Amygdala (tissue), 56 donors: ENCODE results near the gene SATL1.
"Not testable (repeated sequence)": the region's sequence is repeated elsewhere in the genome, so short reads cannot be mapped to it uniquely, and the experiment has no call there.

Source experiments
- DNase-seq, 56 donors: peaks; one replicate each; lab custom pipeline; 2025; lab: John Stamatoyannopoulos, UW

SATL1 gene, protein sequence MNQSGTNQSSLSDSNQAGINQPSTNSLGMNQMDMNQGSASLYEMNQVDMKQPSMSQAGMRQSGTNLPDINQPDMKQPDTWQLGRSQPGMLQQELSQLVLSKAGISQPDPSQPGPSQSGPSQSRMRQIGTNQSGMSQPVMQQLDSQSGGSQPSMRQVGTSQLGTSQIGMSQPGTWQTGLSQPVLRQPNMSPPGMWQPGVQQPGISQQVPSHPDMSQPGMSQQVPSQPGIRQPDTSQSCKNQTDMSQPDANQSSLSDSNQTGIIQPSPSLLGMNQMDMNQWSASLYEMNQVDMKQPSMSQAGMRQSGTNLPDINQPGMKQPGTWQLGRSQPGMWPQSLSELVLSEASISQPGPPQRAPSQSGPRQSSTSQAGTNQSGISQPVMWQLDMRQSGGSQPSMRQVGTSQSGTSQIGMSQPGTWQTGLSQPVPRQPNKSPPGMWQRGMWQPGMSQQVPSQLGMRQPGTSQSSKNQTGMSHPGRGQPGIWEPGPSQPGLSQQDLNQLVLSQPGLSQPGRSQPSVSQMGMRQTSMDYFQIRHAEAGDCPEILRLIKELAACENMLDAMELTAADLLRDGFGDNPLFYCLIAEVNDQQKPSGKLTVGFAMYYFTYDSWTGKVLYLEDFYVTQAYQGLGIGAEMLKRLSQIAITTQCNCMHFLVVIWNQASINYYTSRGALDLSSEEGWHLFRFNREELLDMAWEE

DNA sequence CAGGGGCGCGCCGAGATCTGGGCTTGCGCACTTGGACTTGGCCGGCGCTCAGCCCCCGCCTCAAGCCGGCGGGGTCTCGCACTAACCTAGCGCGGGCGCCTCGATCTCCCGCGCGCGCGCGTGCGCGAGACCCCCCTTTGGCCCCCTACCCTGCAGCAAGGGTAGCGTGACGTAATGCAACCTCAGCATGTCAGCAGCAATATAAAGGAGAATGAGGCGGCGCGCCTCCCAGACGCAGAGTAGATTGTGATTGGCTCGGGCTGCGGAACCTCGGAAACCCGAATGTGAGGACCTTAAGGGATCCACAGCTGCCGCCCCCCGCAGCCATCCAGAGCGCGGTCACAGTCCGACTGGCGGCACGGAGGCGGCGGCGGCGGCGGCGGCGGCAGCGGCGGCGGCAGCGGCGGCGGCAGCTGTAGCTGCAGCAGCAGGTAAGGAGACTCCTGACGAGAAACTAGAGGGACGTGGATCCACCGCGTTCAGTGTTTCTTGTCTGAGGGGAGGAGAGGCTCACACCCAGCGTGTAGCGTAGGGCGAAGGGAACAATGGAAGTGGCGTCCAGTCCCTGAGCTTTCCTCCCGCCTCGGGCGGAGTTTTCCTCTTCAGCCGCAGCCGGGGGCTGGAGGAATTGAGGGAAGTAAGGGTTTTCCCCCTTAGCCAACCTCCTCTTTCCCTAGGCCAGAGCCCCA is at the start of gene SATL1, which contains the start of gene ZNF711:
Gene SATL1, minus strand, starts transcription at position 19 of the 689 bp plus-strand sequence. CDS start 134,811 bp downstream, outside the sequence.
Gene ZNF711, plus strand, starts transcription at position 231 of the 689 bp plus-strand sequence. CDS start 3,582 bp downstream, outside the sequence.
- peak in 54 of 56 donors; percentile 0 to 73 (median 29) for DNase-seq

DNA sequence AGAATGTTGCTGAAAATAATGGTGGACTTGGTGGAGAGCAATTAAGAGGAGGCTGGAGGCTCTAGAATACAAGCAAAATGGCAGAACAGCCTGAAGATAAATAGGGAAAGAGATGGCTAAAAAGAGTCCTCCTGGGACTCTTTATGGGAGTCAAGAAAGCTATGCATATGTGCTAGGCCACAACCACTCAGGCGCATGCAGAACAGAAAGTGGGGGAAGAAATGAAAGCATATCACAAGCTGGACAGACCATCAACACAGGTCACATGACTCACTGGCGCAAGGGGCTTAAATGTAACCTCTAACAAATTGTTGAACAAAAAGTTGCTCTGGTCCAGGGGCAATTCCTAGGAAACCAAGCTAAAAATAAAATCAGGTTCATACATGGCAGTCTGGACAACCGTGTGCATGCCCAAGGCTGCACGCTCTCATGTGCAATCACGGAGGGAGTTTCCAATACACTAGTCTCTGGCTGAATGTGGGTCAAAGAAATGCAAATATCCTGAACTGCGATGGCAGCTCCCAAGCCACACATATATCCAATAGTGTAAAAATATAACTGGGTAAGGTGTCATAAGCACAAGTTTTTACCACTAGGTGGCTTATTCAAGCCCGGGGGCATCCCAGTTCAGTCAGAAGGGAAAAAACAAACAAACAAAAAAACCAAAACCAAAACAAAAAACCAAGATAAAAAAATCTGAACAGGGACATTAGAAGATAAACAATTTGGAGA is 45.6 kb upstream of the SATL1 start:
- no peak for DNase-seq

DNA sequence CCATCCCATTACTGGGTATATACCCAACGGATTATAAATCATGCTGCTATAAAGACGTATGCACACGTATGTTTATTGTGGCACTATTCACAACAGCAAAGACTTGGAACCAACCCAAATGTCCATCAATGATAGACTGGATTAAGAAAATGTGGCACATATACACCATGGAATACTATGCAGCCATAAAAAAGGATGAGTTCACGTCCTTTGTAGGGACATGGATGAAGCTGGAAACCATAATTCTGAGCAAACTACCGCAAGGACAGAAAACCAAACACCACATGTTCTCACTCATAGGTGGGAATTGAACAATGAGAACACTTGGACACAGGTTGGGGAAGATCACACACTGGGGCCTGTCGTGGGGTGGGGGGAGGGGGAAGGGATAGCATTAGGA is 41.7 kb upstream of the SATL1 start:
- not testable (repeated sequence) for DNase-seq

DNA sequence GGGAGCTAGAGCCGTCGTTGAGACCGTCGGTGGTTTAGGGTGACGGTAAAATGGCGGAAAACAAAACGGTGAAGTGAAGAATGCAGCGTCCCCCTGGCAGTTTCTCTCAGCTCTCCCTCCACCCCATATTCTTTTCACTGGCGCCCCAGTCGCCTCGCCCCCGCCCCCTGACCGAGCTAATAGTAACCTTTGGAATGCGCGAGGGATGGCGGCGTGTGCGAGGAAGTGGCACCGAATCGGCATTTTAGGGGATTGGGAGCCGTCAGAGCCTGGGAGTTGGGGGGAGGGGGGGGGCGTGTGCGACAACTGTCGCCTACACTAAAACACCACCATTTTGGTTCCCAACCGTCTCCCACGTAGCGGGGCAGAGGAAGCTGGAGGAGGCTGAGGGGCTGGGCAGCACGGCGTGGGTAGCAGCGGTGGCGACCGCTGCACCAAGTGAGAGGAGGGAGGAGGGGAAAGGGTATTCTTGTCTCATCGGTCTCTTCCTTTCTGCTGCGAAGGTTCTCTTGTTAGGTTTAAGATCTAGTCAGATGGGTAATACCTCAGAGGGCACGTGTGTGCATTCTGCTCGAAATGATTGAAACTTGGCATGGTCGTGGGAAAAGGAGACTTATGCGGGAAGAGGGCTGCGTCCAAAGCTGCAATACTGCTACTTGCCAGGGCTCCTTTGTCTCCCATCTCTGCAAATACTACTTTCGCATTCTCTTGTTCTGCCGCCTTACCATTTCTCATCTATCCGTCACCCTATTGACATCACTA is 1.1 kb upstream of the SATL1 start:
- peak in 30 of 56 donors; percentile 0 to 54 (median 4) for DNase-seq

DNA sequence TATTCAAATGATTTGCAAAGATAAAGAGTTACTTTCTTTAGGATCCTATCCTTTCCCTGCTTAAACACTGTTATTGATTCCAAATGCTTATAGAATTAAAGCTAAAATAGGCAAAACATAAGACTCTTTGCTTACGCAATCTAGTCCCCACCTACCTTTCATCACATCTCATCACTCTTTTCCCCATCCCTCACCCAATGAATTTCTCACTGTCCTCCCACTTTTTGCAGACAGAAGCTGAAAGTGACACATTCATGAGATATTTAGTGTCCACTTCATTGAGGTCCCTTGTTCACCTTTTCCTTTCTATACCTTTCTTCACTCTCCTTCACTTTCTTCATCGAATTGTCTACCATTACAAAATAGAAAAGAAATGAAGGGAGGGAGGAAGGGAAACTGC is 424 bp downstream of the SATL1 start:
- no peak for DNase-seq

DNA sequence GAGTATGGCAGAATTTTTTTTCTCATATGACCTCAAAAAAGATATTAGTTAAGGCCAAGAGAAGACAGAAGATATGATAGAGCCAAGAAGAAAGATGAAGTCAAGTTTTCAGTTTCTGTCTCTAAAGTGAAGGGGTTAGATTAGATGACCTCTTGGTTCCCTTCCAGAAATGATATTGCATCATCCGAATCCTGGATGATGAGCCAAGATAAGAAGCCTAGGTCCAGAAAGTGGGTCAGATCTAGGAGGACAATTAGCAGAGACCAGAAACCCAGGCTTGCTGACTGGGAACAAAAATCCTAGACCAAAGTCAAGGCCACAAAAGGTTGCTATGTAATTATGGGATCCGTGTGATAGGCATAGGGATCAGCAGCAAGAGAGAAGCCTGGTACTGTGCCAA is 20.2 kb downstream of the SATL1 start:
- DNase-seq, result no peak

DNA sequence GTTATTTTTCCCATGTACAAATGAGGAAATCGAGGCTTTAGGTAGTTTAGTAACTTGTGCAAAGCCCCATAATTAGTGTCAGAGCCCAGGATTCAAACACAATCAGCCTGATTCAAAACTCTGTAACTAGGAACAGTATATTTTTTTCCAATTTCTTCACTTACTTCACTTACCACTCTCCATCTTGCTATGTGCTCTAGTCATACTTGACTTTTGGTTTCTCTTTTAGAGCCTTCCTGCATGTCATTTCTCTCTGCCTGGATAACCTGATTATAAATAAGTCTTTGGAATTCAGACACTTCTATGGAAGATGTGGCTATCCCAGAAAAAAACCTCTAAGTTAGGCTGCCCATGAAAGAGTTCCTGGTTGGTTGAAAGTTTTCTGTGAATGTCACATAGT is 22.2 kb downstream of the SATL1 start:
- no peak for DNase-seq

DNA sequence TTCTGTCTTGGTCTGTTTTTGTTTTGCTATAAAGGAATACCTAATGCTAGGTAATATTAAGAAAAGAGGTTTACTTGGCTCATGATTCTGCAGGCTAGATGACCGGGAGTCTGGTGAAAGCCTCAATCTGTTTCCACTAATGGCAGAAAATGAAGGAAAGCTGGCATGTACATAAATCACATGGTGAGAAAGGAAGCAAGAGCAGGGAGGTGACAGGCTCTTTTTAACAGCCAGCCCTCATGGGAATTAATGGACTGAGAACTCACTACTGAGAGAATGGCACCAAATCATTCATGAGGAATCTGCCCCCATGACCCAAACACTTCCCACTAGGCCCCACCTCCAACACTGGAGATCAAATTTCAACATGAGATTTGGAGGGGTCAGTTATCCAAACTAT is 27.6 kb downstream of the SATL1 start:
- DNase-seq, result no peak

DNA sequence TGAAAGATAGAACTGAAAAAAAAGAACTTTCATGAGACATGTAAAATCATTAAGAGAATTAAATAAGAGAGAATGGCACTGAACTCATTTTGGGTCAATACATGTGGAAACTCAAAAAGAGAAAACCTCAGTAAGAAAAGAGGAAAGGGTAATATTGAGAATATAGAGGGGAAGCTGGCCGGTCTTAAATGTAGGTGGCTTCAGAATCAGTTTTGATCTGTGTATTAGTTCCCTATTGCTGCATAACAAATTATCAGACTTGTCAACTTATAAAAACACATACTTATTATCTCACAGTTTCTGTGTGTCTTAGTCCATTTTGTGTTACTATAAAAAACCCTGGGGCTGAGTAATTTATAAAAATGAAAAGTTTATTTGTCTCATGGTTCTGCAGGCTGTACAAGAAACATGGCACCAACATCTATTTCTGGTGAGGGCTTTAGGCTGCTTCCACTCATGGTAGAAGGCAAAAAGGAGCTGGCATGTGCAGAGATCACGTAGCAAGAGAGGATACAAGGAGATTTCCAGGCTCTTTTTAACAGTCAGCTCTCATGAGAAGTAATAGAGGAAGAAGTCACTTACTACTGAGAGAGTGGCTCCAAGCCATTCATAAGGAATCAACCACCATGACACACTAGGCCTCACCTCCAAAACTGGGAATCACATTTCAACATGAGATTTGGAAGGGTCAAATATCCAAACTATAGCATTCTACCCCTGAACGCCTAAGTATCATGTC is 29.6 kb downstream of the SATL1 start:
- DNase-seq, result no peak

DNA sequence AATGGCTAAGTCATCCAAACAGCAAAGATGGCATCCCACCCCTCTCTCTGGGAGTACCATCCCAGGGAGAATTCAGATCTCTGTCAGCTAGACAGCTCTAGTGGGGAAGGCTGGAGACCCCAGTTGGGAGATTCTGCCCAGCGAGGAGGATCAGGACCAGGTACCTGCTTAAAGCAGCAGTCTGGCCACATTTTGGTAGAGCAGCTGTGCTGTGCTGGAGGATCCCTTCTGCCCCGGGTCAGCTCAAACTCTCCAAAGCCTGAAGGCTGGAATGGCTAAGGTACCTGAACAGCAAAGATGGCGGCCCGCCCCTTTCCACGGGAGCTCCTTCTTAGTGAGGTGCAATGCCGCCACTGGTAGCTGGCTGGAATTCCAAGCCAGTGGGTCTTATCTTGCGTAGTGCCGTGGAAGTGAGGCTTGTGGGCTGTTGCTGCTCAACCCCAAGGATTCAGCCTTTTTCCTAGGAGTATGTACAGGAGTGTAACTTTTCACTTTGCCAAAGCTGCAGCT is 40.1 kb downstream of the SATL1 start:
- DNase-seq, result no peak

DNA sequence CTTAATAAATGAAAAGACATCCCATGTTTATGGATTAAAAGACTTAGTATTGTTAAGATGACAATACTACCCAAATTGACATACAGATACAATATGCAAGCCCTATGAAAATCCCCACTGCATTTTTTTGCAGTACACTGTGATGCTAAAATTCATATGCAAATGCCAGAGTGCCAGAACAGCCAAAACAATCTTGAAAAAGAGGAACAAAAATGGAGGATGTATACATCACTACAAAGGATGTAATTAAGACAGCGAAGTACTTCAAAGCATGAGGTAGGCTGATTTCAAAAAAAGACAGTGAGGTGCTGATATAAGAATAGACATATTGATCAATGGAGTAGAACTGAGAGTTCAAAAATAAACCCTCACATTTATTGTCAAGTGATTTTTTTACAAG is 47.3 kb downstream of the SATL1 start:
- DNase-seq, result no peak

DNA sequence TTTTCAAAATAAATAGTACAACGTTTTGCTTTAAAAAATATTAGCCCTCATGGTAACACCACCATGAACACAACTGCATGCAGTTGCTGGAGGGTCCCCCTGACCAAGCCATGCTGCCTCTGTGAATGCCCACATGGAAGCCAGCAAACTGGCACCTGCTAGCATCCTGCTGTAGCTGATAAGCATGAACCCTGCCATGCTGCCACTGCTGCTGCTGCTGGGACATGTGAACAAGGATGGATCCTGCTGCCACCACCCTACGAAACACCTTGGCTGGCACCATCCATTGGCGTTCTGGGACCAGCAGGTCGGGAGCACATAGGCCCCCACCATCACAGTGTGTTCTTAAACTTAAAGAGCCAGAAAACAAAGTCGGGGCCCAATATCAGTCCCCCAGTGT is 83.9 kb downstream of the SATL1 start:
- DNase-seq, result no peak

DNA sequence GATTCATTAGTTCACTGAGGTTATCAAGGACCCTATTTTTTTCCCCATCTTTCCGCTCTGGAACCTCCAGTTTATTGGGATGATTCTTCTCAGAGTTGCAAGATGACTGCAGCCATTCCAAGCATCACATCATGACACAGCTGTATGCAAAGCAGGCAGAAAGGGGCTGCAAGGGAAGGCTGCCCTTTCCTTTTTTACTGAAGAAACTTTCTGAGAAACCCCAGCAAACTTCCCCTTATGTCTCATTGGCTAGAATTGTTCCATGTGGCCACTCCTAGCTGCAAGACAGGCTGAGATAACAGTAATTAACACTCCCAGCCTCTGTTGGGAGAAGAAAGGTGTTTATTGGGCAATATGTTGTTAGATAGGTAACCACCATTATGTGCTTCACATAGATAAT is 102.6 kb downstream of the SATL1 start:
- DNase-seq, result no peak

DNA sequence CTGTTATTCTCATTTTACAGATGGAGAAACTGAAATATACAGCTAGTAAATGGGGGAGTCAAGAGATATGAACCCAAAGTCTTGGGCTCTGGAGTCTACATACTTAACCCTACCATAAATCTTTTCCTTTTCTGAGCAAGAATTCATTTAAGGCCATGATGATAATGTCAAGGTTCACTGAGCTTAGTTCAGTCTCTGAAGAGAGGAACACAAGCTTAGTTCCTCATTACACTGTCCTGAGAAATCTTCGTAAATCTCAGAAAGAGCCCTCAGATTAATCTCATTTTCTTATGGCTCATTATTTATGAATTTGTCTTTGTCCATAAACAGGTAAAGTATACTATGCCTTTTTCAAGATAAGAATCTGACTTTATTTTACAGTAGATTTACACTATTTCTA is 104.2 kb downstream of the SATL1 start:
- DNase-seq, result no peak

DNA sequence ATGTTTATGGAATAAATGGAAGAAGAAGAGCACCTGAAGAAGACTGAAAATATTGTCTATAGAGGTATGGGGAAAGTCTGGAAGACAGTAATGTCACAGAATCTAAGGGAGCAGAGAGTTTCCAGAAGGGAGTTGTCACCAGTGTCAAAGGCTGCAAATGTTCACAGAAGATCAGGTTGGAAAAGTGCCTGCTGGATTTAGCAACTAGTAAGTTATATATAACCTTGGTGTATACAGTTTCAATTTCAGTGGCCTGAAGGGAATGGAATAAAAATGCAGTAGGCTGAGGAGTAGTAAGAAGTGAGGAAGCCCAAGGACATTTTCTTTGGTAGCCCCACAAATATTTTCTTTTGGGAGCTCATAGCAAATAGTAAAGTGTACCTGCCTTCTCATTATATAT is 107.2 kb downstream of the SATL1 start:
- no peak for DNase-seq

DNA sequence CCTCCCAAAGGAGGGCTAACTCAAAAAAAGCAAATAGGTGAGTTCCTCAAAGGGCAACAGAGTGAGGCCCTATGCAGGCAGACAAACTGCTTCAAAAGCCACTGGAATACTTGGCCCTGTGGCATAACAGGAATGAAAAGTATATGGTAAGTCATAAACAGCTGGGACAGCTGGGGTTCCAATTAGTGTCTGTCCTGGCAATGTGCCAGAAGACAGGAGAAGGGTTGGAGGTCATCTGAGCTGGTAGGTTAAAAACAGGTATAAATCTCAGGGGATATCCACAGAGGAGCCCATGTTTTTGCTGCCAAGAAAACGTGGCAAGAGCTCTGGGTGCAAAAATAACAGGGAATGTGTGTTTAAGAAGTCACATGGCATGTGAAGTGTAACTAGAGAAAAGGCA is 128.3 kb downstream of the SATL1 start:
- DNase-seq, result no peak

DNA sequence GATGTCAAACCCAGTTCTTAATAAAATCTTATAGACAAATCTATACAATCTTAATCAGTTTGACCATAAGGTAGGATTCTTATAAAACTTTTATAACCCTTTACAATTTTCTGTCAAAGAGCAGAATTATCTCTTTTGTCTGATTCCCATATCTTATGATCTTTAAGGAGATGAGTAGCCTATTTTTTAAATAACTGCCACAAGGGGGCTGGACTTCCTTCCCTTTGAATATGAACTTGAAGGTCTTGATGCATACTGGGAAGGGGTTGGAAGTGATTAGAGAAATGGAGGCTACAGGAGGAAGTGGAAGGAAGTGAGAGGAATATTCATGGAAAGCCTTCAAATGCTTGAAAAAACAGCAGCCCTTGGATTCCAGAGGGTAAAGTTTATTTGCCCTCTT is 128.8 kb downstream of the SATL1 start:
- no peak for DNase-seq

DNA sequence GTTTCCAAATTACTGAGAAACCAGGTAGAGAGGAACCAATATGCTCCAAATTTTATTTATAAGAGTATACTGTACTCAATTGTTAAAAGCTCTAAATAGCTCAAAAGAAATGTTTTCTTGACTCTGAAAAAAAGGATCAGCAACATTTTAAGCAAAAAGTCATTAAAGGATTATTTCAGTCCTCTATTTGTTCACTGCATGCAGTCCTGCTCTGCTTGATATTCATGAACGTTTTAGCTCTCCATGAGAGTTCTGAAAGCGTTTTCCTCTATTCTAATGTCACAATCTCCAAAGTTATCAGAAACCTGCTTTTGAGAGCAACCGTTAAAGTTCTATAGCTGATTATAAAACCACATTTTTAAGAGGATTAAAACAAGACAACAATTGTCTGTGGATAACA is 129.4 kb downstream of the SATL1 start:
- no peak for DNase-seq

DNA sequence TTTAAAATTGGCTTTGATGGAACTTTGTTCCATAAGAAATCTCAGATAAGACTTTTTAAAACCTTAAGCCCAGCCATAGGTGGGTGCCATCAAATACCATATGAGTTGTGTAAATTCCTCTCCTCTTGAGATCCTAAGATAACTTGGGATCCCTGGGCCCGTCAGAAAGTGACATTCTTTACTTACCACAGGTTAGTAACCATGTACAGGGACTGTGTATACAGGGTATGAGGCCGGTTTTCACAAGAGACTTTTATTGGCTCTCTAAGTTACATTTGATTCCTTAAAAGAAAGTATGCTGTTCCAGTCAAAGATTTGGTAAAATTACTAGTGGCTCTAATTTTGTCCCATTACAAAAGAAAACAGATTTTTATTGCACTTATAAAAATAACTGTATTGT is 129.8 kb downstream of the SATL1 start:
- DNase-seq, result no peak
